Endothelial cell of hepatic sinusoid (primary cell): ENCODE measurements around the gene GAGE12C.
"Not testable (repeated sequence)": the region's sequence is repeated elsewhere in the genome, so short reads cannot be mapped to it uniquely, and the experiment has no call there.

Experiments used
- in situ Hi-C: cut with HindIII; loops from 2 replicates; pipeline ENCODE4 v1.10.0; 2017; ENCODE audit warnings: low sequenced_read_pairs

GAGE12C gene, protein sequence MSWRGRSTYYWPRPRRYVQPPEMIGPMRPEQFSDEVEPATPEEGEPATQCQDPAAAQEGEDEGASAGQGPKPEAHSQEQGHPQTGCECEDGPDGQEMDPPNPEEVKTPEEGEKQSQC

DNA sequence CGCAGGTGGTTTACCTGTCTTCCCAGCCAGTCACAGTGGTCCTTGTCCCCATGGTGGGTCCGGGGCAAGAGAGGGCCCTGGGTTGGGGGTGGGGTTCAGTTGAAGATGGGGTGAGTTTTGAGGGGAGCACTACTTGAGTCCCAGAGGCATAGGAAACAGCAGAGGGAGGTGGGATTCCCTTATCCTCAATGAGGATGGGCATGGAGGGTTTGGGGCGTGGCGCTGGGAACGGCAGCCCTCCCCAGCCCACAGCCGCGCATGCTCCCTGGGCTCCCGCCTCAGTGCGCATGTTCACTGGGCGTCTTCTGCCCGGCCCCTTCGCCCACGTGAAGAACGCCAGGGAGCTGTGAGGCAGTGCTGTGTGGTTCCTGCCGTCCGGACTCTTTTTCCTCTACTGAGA, at the start of gene GAGE12C:
Gene GAGE12C, plus strand, starts transcription at position 301 of the 400 bp plus-strand sequence. CDS start 1,155 bp downstream, outside the sequence.
- in situ Hi-C loops: not testable (repeated sequence)

DNA sequence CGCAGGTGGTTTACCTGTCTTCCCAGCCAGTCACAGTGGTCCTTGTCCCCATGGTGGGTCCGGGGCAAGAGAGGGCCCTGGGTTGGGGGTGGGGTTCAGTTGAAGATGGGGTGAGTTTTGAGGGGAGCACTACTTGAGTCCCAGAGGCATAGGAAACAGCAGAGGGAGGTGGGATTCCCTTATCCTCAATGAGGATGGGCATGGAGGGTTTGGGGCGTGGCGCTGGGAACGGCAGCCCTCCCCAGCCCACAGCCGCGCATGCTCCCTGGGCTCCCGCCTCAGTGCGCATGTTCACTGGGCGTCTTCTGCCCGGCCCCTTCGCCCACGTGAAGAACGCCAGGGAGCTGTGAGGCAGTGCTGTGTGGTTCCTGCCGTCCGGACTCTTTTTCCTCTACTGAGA, 9.5 kb downstream of the GAGE12C start, which contains the start of gene GAGE12D:
Gene GAGE12D, plus strand, starts transcription at position 301 of the 400 bp plus-strand sequence. CDS start 1,155 bp downstream, outside the sequence.
- in situ Hi-C loops: not testable (repeated sequence)

DNA sequence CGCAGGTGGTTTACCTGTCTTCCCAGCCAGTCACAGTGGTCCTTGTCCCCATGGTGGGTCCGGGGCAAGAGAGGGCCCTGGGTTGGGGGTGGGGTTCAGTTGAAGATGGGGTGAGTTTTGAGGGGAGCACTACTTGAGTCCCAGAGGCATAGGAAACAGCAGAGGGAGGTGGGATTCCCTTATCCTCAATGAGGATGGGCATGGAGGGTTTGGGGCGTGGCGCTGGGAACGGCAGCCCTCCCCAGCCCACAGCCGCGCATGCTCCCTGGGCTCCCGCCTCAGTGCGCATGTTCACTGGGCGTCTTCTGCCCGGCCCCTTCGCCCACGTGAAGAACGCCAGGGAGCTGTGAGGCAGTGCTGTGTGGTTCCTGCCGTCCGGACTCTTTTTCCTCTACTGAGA, 19.0 kb downstream of the GAGE12C start, which contains the start of gene GAGE12E:
Gene GAGE12E, plus strand, starts transcription at position 301 of the 400 bp plus-strand sequence. CDS start 1,155 bp downstream, outside the sequence.
- in situ Hi-C loops: not testable (repeated sequence)

DNA sequence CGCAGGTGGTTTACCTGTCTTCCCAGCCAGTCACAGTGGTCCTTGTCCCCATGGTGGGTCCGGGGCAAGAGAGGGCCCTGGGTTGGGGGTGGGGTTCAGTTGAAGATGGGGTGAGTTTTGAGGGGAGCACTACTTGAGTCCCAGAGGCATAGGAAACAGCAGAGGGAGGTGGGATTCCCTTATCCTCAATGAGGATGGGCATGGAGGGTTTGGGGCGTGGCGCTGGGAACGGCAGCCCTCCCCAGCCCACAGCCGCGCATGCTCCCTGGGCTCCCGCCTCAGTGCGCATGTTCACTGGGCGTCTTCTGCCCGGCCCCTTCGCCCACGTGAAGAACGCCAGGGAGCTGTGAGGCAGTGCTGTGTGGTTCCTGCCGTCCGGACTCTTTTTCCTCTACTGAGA, 28.6 kb downstream of the GAGE12C start, which contains the start of gene GAGE12F:
Gene GAGE12F, plus strand, starts transcription at position 301 of the 400 bp plus-strand sequence. CDS start 1,155 bp downstream, outside the sequence.
- in situ Hi-C loops: not testable (repeated sequence)

DNA sequence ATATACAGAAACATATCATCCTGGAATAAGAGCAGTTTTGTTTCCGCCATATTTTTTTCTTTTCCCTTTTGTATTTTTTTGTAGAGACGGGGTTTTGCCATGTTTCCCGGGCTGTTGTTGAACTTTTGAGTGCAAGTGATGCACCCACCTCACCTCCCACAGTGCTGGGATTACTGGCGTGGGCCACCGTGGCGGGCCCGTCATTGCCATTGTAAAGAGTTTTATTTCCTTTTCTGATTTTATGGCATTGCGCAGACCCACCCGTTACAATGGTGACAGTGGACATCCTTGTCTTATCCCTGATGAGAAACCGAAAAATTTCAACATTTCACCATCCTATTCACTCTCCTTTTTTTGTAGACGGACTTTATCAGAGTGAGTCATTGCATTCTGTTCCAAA, 36.8 kb downstream of the GAGE12C start:
- in situ Hi-C loops: not testable (repeated sequence)

DNA sequence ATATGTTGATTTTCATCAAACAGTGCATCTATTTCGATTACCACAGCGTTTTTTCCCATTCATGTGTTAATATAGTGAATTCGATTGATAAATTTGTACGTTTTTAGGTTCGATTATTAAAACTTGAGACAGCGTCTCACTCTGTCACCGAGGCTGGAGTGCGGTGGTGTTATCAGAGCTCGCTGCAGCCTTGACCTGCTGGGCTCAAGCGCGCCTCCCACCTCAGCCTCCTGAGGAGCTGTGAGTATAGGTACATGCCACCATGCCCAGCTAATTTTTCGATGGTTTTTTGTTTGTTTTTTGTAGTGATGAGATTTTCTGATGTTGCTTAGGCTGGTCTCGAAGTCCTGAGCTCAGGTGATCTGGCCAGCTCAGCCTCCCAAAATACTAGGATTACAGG, 37.2 kb downstream of the GAGE12C start:
- in situ Hi-C loops: not testable (repeated sequence)

DNA sequence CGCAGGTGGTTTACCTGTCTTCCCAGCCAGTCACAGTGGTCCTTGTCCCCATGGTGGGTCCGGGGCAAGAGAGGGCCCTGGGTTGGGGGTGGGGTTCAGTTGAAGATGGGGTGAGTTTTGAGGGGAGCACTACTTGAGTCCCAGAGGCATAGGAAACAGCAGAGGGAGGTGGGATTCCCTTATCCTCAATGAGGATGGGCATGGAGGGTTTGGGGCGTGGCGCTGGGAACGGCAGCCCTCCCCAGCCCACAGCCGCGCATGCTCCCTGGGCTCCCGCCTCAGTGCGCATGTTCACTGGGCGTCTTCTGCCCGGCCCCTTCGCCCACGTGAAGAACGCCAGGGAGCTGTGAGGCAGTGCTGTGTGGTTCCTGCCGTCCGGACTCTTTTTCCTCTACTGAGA, 38.1 kb downstream of the GAGE12C start, which contains the start of gene GAGE12G:
Gene GAGE12G, plus strand, starts transcription at position 301 of the 400 bp plus-strand sequence. CDS start 1,155 bp downstream, outside the sequence.
- in situ Hi-C loops: not testable (repeated sequence)

DNA sequence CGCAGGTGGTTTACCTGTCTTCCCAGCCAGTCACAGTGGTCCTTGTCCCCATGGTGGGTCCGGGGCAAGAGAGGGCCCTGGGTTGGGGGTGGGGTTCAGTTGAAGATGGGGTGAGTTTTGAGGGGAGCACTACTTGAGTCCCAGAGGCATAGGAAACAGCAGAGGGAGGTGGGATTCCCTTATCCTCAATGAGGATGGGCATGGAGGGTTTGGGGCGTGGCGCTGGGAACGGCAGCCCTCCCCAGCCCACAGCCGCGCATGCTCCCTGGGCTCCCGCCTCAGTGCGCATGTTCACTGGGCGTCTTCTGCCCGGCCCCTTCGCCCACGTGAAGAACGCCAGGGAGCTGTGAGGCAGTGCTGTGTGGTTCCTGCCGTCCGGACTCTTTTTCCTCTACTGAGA, 47.7 kb downstream of the GAGE12C start, which contains the start of gene GAGE12H:
Gene GAGE12H, plus strand, starts transcription at position 301 of the 400 bp plus-strand sequence. CDS start 1,155 bp downstream, outside the sequence.
- in situ Hi-C loops: not testable (repeated sequence)
